ENCODE data around the gene DOCK9. TPM values are rescaled to one million over a fixed set of nuclear protein-coding genes. Genes with fewer than 3 reads are reported as not detected.

Gene DOCK9
- total RNA-seq, 1 donor from 2014 or later, result 56.3 TPM

GRCh38 chr13:98939660-98940191 is 38.1 kb downstream of the DOCK9 start:
- H3K9me3 Mint-ChIP-seq (ENCODE audit: unreplicated experiment), result no peaks in the 10 kb centered on the region
- no peaks in the 10 kb centered on the region for H3K27me3 ChIP-seq (ENCODE audit: insufficient read depth, low read length)
- H3K9me3 ChIP-seq (ENCODE audit: insufficient read depth, low read depth, low read length), result no peaks in the 10 kb centered on the region
- H3K27ac ChIP-seq (ENCODE audit: low read depth, low read length), result no peak overlapping the region
- H4K20me1 ChIP-seq (ENCODE audit: insufficient read depth, low read length), result no peaks in the 10 kb centered on the region
- no peak overlapping the region for H3K4me3 Mint-ChIP-seq (ENCODE audit: unreplicated experiment)
- no peak for FAIRE-seq
- no peak overlapping the region for H2AFZ ChIP-seq (ENCODE audit: low read depth, low read length)
- peaks cover 4% of the 10 kb centered on the region for H3K4me1 ChIP-seq (ENCODE audit: insufficient read depth, low read length)
- H3K9ac ChIP-seq (ENCODE audit: low read length), result no peak overlapping the region
- H3K27me3 Mint-ChIP-seq (ENCODE audit: low read depth, unreplicated experiment), result no peaks in the 10 kb centered on the region
- no peak for DNase-seq (ENCODE audit: low read depth)
- H3K27ac Mint-ChIP-seq (ENCODE audit: unreplicated experiment), result no peak overlapping the region
- H3K36me3 ChIP-seq (ENCODE audit: insufficient read depth, low read length), result no peaks in the 10 kb centered on the region
- peaks cover 17% of the 10 kb centered on the region for H3K4me1 Mint-ChIP-seq (ENCODE audit: low read depth, unreplicated experiment)
- H3K4me3 ChIP-seq (ENCODE audit: insufficient read depth, low read depth, low read length), result no peak overlapping the region
- peaks cover 2% of the 10 kb centered on the region for H3K36me3 Mint-ChIP-seq (ENCODE audit: low read depth, unreplicated experiment)
- no peak for TF ChIP-seq EZH2 (IDR thresholded peaks at IDR 0.05; ENCODE audit: insufficient read depth, low read length)
- TF ChIP-seq CTCF (IDR thresholded peaks at IDR 0.05; ENCODE audit: insufficient read depth, low read depth, low read length), result no peak
- H3K4me2 ChIP-seq (ENCODE audit: low read length), result no peak overlapping the region
- H3K79me2 ChIP-seq (ENCODE audit: insufficient read depth, low read length), result no peaks in the 10 kb centered on the region

GRCh38 chr13:98938801-98939200 is 39.1 kb downstream of the DOCK9 start:
- no peaks in the 10 kb centered on the region for H4K20me1 ChIP-seq (ENCODE audit: insufficient read depth, low read length)
- no peaks in the 10 kb centered on the region for H3K27me3 ChIP-seq (ENCODE audit: insufficient read depth, low read length)
- no peak for DNase-seq (ENCODE audit: low read depth)
- TF ChIP-seq CTCF (IDR thresholded peaks at IDR 0.05; ENCODE audit: insufficient read depth, low read depth, low read length), result no peak
- no peak for TF ChIP-seq EZH2 (IDR thresholded peaks at IDR 0.05; ENCODE audit: insufficient read depth, low read length)
- Mint-ChIP-seq H3K27ac (ENCODE audit: unreplicated experiment) (no peak overlapping the region), H3K4me3 (ENCODE audit: unreplicated experiment) (no peak overlapping the region), H3K27me3 (ENCODE audit: low read depth, unreplicated experiment) (no peaks in the 10 kb centered on the region), H3K9me3 (ENCODE audit: unreplicated experiment) (no peaks in the 10 kb centered on the region), H3K4me1 (ENCODE audit: low read depth, unreplicated experiment) (peaks cover 17% of the 10 kb centered on the region), H3K36me3 (ENCODE audit: low read depth, unreplicated experiment) (peaks cover 2% of the 10 kb centered on the region)
- no peak overlapping the region for H2AFZ ChIP-seq (ENCODE audit: low read depth, low read length)
- no peak overlapping the region for H3K27ac ChIP-seq (ENCODE audit: low read depth, low read length)
- no peaks in the 10 kb centered on the region for H3K79me2 ChIP-seq (ENCODE audit: insufficient read depth, low read length)
- H3K9me3 ChIP-seq (ENCODE audit: insufficient read depth, low read depth, low read length), result peaks cover 5% of the 10 kb centered on the region
- no peaks in the 10 kb centered on the region for H3K36me3 ChIP-seq (ENCODE audit: insufficient read depth, low read length)
- no peak overlapping the region for H3K9ac ChIP-seq (ENCODE audit: low read length)
- H3K4me3 ChIP-seq (ENCODE audit: insufficient read depth, low read depth, low read length), result no peak overlapping the region
- peaks cover 4% of the 10 kb centered on the region for H3K4me1 ChIP-seq (ENCODE audit: insufficient read depth, low read length)
- FAIRE-seq, result no peak
- H3K4me2 ChIP-seq (ENCODE audit: low read length), result no peak overlapping the region

- FAIRE-seq, result no peak
- Histone ChIP-seq H3K4me2 (ENCODE audit: low read length) (peak overlapping the region; percentile 6), H3K79me2 (ENCODE audit: insufficient read depth, low read length) (no peaks in the 10 kb centered on the region)
These were observed 39.9 kb downstream of the DOCK9 start for GRCh38 chr13:98937911-98938381.

More at GRCh38 chr13:98937911-98938381, 39.9 kb downstream of the DOCK9 start:
- peak; percentile 75 for DNase-seq (ENCODE audit: low read depth)
- Histone ChIP-seq H3K9ac (ENCODE audit: low read length) (no peak overlapping the region), H3K4me1 (ENCODE audit: insufficient read depth, low read length) (peaks cover 4% of the 10 kb centered on the region), H4K20me1 (ENCODE audit: insufficient read depth, low read length) (no peaks in the 10 kb centered on the region), H2AFZ (ENCODE audit: low read depth, low read length) (no peak overlapping the region), H3K36me3 (ENCODE audit: insufficient read depth, low read length) (no peaks in the 10 kb centered on the region), H3K27me3 (ENCODE audit: insufficient read depth, low read length) (no peaks in the 10 kb centered on the region), H3K9me3 (ENCODE audit: insufficient read depth, low read depth, low read length) (peaks cover 5% of the 10 kb centered on the region), H3K4me3 (ENCODE audit: insufficient read depth, low read depth, low read length) (no peak overlapping the region), H3K27ac (ENCODE audit: low read depth, low read length) (no peak overlapping the region)
- H3K9me3 Mint-ChIP-seq (ENCODE audit: unreplicated experiment), result no peaks in the 10 kb centered on the region
- peaks cover 18% of the 10 kb centered on the region for H3K4me1 Mint-ChIP-seq (ENCODE audit: low read depth, unreplicated experiment)
- peak overlapping the region; percentile 20 for H3K27ac Mint-ChIP-seq (ENCODE audit: unreplicated experiment)
- no peak overlapping the region for H3K4me3 Mint-ChIP-seq (ENCODE audit: unreplicated experiment)
- H3K36me3 Mint-ChIP-seq (ENCODE audit: low read depth, unreplicated experiment), result peaks cover 7% of the 10 kb centered on the region
- TF ChIP-seq EZH2 (IDR thresholded peaks at IDR 0.05; ENCODE audit: insufficient read depth, low read length), result no peak
- no peak for TF ChIP-seq CTCF (IDR thresholded peaks at IDR 0.05; ENCODE audit: insufficient read depth, low read depth, low read length)
- H3K27me3 Mint-ChIP-seq (ENCODE audit: low read depth, unreplicated experiment), result no peaks in the 10 kb centered on the region
